ENCODE data around the gene EPHB4. TPM values are rescaled to one million over a fixed set of nuclear protein-coding genes. Genes with fewer than 3 reads are reported as not detected.

The EPHB4 gene
- total and polyA plus RNA-seq, 10 of the 15 experiments (the other 5 are each of a cell fraction or from before 2014, with no cell fraction given) = 0.32 to 0.85 (median 0.48) TPM; not detected in 4

DNA sequence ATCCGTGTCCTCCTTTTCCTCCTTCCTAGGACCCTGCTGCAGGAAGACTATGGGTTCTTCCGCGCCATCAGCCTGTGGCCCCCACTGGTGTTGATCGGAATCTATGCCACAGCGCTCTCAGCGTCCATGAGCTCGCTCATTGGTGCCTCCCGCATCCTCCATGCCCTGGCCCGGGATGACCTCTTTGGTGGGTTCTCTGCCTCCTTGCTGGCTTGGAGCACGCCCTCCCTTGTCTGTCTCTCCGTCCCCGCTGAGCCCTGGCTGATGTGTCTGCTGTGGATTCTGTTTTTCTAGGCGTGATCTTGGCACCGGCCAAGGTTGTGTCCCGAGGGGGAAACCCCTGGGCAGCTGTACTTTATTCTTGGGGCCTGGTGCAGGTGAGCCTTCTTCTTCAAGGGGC is 32.5 kb upstream of the EPHB4 start:
- Histone ChIP-seq H3K27ac (ENCODE audit: control insufficient read depth, insufficient read depth) (no peak overlapping the region), H3K9me3 (replicated peaks; ENCODE audit: control insufficient read depth, insufficient read depth, low read length) (no peaks in the 10 kb centered on the region), H3K4me3 (no peak overlapping the region), H2AFZ (ENCODE audit: control insufficient read depth, low read depth, low read length) (no peak overlapping the region), H4K20me1 (ENCODE audit: control insufficient read depth, insufficient read depth) (no peaks in the 10 kb centered on the region), H3K4me2 (ENCODE audit: control insufficient read depth, insufficient read depth) (no peak overlapping the region), H3K27me3 (replicated peaks in 1 of 2; ENCODE audit: control insufficient read depth in 2 of 2, insufficient read depth in 2 of 2, low read length in 1 of 2) (no peaks in the 10 kb centered on the region), H3K36me3 (ENCODE audit: control insufficient read depth in 2 of 2, insufficient read depth in 2 of 2, low read length in 1 of 2) (peaks cover 4 to 8% of the 10 kb centered on the region in 2 experiments; a peak in 3 of 4 replicates), H3K4me1 (ENCODE audit: control insufficient read depth, insufficient read depth, low read length) (no peaks in the 10 kb centered on the region), H3K79me2 (ENCODE audit: control insufficient read depth, insufficient read depth, low read length) (no peaks in the 10 kb centered on the region), H3K9ac (ENCODE audit: control insufficient read depth, insufficient read depth, low read length) (no peak overlapping the region)
- no peak for FAIRE-seq
- DNase-seq (ENCODE audit: low read depth, low spot score) = no peak
- 98% methylated on average over 15 of the region's 15 CpGs for WGBS (ENCODE audit: insufficient coverage, insufficient replicate concordance, low lambda C conversion rate, missing lambda C conversion rate)
- TF ChIP-seq CBFB (IDR thresholded peaks at IDR 0.05; ENCODE audit: low read depth) (no peak), ASH2L (IDR thresholded peaks at IDR 0.05; ENCODE audit: borderline replicate concordance, low read depth) (no peak), WRNIP1 (IDR thresholded peaks at IDR 0.05; ENCODE audit: borderline replicate concordance, low read depth, low read length) (no peak), PML (IDR thresholded peaks at IDR 0.05; ENCODE audit: low read length) (no peak), NFYA (IDR thresholded peaks at IDR 0.05; ENCODE audit: borderline replicate concordance, low read depth, low read length) (no peak), ZNF217 (IDR thresholded peaks at IDR 0.05) (no peak), PAX8 (IDR thresholded peaks at IDR 0.05) (no peak), CREB1 (IDR thresholded peaks at IDR 0.05; ENCODE audit: low read depth) (no peak), BRCA1 (IDR thresholded peaks at IDR 0.05; ENCODE audit: low read depth, low read length) (no peak), NR2C1 (IDR thresholded peaks at IDR 0.05) (no peak), HDGF (IDR thresholded peaks at IDR 0.05) (no peak)
- TF ChIP-seq, protein P1, sequence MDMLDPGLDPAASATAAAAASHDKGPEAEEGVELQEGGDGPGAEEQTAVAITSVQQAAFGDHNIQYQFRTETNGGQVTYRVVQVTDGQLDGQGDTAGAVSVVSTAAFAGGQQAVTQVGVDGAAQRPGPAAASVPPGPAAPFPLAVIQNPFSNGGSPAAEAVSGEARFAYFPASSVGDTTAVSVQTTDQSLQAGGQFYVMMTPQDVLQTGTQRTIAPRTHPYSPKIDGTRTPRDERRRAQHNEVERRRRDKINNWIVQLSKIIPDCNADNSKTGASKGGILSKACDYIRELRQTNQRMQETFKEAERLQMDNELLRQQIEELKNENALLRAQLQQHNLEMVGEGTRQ (IDR thresholded peaks at IDR 0.05; ENCODE audit: borderline replicate concordance, low read depth, low read length) = no peak
- TF ChIP-seq, protein P2, sequence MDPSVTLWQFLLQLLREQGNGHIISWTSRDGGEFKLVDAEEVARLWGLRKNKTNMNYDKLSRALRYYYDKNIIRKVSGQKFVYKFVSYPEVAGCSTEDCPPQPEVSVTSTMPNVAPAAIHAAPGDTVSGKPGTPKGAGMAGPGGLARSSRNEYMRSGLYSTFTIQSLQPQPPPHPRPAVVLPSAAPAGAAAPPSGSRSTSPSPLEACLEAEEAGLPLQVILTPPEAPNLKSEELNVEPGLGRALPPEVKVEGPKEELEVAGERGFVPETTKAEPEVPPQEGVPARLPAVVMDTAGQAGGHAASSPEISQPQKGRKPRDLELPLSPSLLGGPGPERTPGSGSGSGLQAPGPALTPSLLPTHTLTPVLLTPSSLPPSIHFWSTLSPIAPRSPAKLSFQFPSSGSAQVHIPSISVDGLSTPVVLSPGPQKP (IDR thresholded peaks at IDR 0.05; ENCODE audit: low read depth, low read length) = no peak
- no peak for ATAC-seq
- intact Hi-C loops (cut with micrococcal nuclease; ENCODE audit: unreplicated experiment) = no loop called here
- CTCF ChIA-PET = no interaction called here
- RAD21 ChIA-PET (ENCODE audit: unreplicated experiment) = no interaction called here
- no TSS peak for BruUV-seq (replicated peaks)
- SMC1A ChIA-PET (ENCODE audit: uncharacterized antibody, unreplicated experiment) = interaction anchor here (1.1 kb wide), 1 partner anchor 61 kb away, joined by 3 read pairs; no protein-coding TSS in a partner anchor
- in situ Hi-C loops (cut with MboI) = loop anchor here (10.0 kb wide), 2 partner anchors 155 to 385 kb away; partner anchors contain the start of genes POP7 and TSC22D4
- POLR2A ChIA-PET = no interaction called here
